Stimulated activated CD8-positive, alpha-beta memory T cell treated with anti-CD3 and anti-CD28 coated beads, Interleukin-7, amount 100 ng/mL, for 4 hours (primary cell): ENCODE measurements around the gene LPCAT4.
A peak's percentile ranks its signal among the peaks of the same experiment; 100 is the strongest.
"Not testable (repeated sequence)": the region's sequence is repeated elsewhere in the genome, so short reads cannot be mapped to it uniquely, and the experiment has no call there.

Experiments used
- DNase-seq, 2 donors: peaks; one replicate each; pipeline ENCODE4 v3.0.0-alpha.2; 2020; ENCODE audit warnings: low read depth in 2 of 2

LPCAT4 gene, protein sequence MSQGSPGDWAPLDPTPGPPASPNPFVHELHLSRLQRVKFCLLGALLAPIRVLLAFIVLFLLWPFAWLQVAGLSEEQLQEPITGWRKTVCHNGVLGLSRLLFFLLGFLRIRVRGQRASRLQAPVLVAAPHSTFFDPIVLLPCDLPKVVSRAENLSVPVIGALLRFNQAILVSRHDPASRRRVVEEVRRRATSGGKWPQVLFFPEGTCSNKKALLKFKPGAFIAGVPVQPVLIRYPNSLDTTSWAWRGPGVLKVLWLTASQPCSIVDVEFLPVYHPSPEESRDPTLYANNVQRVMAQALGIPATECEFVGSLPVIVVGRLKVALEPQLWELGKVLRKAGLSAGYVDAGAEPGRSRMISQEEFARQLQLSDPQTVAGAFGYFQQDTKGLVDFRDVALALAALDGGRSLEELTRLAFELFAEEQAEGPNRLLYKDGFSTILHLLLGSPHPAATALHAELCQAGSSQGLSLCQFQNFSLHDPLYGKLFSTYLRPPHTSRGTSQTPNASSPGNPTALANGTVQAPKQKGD

DNA sequence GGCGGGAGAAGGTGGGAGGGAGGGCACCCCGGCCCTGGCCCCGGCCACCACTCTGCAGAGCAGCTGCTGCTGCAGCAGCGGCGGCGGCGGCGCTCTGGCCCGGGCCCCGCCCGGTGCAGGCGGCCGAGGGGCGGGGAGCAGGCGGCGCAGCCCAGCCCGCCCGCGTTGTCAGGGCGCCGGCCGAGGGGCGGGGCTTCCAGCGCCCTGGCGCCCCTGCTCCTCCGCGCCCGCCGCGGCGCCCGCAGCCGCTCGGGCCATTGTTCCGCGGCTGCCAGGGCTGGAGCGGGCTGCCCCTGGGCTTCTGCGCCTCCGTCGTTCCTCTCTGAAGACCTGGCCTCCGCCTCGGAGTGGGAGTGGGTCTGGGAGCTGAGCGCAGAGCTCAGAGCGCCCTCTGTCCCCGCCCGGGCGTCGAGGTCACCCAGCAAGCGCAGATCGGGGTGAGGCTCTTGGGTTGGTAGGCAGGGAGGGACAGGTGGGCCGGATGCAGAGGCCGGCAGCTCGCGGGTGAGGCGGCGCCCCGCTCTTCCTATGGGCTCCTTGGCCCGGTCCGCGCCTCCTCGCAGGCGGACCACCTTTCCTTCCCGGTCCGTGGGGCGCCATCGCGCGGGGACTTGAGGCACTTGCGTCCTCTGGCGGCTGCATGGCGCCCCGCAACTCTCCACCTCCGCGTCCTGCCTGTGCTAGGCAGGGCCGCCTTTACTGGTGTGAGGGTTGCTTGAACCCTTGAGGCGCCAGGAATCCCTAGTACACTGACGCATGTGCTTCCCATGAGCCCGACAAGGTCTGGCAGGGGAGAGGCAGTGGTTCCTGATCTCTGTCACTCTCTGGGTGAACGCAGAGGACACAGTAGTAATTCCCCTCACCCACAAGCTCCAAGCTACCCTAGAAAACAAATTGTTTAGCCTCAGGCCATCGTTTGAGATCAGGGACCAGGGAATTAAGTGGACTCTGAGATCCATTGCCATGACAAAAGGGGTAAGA lies at the start of gene LPCAT4:
Gene LPCAT4, minus strand, starts transcription at position 96 of the 981 bp plus-strand sequence. CDS start 96 bp downstream, outside the sequence.
- DNase-seq, result peak; percentile 77 to 83

DNA sequence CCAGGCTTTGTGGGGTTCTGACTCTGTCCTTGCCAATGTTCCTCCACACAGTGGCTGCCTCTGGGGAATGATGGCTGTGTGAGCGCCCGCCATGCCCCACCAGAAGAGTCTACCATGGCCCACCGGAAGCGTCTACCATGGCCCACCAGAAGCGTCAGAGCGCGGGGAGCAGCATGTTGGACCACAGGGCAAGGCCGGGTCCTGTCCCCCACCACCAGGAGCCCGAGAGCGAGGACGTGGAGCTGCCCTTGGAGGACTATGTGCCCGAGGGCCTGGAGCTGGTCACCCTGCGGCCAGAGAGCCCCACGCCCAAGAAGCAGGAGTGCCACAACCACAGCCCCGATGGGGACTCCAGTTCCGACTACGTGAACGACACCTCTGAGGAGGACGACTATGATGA lies 42.5 kb upstream of the LPCAT4 start:
- not testable (repeated sequence) for DNase-seq

DNA sequence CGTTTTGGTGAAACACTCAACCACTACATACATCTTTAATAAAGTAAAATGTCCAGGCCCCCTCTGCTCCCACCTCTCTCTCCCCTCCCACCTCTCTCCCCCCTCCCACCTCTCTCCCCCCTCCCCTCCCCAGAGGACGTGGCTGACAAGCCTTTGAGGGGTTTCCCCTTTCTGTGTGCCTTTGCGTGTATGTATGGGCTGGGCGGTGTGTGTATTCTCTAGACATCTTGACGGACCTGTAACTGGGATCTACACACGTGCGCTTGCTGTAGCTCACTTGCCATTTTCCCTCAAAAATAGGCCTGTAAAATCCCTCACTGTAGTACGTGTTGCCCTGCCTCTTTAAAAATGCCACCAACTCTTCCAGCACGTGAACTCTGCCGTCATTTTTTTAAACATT lies 42.0 kb upstream of the LPCAT4 start:
- DNase-seq, result not testable (repeated sequence)

DNA sequence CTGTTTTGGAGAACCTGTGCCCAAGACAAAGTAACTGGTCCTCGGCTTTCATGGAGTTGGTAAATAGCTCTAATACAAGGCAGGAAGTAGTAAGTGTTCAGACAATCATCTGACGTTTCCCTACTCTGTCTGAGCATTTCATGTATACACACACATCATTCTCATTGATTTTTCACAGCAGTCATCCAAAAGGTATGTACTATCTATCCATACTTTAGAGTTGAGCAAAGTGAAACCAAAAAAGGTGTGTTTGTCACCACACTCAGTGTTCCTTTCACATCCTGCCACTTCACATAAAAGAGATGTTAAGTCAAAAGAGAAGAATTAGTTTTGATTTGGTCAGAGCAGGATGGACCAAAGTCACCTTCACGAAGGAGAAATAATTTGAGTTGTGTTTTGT lies 36.9 kb upstream of the LPCAT4 start:
- DNase-seq, result not testable (repeated sequence)

DNA sequence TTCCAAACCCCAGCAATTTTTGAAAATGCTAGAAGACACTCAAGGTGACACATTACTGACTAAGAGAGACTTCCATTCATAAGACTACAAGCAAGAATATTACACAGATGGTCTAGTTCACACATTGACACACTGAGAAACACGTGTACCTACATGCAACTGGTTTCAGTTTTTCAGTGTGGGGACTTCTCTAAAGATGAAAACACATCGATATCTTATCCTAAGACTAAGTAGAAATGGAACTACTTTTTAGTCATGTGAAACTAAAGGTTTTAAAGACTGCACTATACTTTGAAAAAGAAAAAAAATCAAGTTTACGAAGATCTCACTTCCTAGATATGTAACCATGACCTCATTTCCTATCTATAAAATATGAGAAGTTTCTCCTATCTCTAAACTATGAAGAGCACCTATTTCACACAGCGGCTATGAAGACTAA lies 36.2 kb upstream of the LPCAT4 start:
- DNase-seq, result not testable (repeated sequence)

DNA sequence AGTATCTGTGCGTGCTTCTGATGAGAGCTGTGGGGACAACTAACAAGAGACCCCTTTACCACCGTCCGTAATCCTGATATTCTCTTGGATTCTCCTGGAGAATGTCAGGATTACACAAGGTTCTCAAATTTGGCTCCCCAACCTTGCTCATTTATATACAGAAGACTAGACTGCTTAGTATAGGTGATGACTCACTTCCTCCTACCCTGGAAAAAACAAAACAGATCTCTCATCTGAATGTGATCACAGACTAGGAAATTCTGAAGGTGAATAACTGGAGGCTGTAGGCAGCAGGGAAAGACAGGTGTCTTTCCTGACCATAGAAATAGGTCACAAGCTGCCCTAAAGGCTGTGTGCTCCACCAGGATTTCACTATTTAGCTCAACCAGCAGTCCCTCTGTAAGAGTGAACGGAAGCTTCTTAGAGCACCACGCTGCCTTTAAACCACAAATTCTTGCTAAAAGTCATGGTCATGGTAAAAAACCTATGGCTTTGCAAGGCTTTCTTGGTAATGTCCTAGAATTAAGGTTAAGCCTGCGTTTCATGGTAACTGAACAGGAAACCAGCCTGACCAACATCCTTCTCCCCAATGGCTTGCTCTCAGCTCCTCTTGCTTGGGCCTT lies 30.8 kb upstream of the LPCAT4 start:
- not testable (repeated sequence) for DNase-seq

DNA sequence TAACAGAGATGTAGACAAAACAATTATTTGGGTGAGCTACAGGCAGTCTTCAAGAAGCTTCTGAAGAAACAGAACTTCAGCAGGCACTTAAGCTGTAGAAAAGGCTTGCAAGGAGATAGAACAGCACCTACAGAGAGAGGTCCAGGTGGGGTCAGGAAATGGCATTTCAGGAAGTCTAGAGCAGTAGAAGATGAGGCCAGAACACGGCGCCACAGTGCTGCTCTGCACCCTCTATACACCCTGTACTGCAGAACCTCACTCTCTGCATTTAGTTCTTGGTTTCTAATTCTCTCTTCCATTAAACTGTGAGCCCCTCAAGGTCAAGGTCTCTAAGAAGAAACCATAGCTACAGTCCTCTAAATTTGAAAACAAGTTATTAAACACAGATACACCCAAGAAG lies 26.0 kb upstream of the LPCAT4 start:
- DNase-seq, result not testable (repeated sequence)

DNA sequence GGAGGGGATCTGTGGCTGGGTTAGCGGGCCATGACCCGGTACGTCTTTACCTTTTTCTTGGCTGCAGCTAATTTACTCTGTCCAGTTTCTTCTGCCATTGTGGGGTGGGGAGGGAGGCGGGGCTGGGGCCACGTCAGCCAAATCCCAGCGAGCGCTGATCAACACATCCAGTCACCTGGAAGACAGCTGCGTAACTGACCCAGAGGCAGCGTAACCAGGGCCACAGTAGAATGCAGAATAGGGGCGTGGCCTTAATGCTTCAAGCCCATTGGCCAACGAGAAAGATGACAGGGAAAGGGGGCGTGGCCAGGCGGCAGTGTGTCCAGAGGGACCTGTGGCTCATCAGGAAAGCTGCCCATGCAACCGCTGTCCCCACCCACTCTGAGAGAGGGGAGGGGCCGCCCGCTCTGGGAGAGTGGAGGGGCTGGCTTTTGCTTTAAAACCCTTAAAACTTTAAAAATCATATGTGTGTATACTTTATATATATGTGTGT lies 22.6 kb upstream of the LPCAT4 start:
- not testable (repeated sequence) for DNase-seq

DNA sequence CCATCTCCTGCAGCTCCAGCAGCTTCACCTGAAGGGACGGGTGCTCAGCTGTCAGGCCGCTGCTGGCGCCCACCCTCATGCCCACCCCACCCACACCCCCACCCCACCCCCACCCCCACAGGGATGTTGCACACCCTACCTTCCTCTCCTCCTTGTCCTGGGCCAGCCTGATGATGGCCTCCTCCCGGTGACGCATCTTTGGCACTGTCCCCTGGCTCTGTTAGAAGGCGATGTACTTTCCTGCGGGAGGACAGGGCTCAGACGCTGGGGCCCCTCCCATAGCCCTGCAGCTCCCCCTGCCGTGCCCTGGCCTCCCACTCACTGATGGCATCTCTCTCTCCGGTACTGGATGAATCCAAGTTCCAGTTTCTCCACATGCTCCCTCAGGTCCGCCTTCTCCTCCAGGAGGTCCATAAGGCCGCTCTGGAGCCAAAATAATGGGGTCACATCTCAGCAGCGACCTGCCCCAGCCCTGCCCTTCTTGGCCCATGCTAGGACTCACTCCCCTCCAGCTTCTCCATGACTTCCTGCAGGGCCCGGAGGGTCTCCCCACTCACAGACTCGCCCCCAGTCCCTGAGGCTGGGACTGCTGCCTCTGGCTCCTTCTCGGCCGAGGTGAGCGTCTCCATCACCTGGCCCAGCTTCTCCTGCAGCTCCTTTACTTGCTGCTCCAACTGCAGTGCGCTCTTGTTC lies 15.0 kb upstream of the LPCAT4 start:
- not testable (repeated sequence) for DNase-seq

DNA sequence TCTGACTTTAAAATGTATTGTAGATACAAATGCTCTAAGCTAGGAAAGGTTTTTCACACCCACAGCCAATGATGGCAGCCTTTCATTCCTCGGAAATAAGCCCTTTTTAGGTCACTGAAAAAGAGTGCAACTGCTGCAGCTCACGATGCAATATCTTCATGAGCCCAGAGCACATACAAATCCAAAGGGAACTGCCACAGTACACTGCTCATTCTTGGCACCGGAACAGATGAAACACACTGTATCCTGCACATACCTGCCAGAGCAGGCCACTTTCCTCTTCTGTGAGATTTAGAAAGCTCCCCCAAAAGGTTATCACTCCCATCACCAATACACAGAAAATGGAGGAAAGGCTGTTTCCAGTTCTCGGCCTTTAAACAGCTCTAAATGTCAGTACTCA lies 13.5 kb upstream of the LPCAT4 start:
- not testable (repeated sequence) for DNase-seq

DNA sequence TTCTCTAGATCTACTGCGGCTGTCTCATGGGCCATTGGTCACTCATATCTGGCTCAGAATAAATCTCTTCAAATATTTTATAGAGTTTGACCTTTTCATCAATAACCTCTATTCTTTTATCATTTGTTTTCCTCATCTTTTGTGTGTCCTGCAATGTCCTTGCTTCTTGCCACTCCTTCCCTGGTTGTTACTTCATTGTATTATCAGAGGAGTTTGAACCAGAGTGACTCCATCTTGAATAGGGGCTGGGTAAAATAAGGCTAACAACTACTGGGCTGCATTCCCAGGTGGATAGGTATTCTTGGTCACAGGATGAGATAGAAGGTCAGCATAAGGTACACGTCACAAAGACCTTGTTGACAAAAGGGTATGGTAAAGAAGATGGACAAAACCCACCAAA lies 9.9 kb upstream of the LPCAT4 start:
- no peak for DNase-seq

DNA sequence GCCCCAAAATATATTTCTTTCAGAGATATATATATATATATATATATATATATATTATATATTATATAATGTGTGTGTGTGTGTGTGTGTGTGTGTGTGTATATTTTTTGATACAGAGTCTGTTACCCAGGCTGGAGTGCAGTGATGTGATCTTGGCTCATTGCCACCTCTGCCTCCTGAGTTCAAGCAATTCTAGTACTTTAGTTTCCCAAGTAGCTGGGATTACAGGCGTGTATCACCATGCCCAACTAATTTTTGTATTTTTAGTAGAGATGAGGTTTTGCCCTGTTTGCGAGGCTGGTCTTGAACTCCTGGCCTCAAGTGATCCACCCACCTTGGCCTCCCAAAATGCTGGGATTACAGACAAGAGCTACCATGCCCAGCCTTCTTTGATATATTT lies 8.5 kb upstream of the LPCAT4 start:
- DNase-seq, result not testable (repeated sequence)

DNA sequence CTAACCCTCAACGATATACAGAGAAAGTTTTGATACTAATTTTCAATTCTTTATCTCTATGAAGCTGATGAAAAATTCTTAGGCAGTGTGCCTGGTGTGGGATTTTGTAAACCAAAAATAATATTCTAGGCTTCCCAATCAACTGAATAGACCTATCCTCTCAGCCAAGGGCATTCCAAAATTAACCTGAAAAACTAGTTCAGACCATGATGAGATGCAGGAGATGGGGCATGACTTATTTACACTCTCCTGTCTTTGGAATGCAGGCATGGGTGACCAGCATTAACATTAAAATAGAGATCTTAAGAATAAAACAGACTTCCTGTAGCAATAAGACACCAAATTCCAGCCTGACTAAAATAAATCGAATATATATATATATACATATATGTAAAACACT lies 7.8 kb upstream of the LPCAT4 start:
- no peak for DNase-seq

DNA sequence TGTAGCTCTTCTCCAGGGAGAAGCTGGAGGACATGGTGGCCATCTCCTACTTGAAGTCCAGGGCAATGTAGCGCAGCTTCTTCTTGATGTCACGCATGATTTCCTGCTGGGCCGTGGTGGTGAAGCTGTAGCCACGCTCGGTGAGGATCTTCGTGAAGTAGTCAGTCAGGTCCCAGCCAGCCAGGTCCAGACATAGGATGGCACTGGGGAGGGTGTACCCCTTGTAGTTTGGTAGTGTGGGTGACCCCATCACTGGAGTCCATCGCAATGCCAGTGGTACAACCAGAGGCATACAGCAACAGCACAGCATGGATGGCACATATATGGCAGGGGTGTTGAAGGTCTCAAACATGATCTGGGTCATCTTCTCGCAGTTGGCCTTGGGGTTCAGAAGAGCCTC lies 7.0 kb upstream of the LPCAT4 start:
- no peak for DNase-seq

DNA sequence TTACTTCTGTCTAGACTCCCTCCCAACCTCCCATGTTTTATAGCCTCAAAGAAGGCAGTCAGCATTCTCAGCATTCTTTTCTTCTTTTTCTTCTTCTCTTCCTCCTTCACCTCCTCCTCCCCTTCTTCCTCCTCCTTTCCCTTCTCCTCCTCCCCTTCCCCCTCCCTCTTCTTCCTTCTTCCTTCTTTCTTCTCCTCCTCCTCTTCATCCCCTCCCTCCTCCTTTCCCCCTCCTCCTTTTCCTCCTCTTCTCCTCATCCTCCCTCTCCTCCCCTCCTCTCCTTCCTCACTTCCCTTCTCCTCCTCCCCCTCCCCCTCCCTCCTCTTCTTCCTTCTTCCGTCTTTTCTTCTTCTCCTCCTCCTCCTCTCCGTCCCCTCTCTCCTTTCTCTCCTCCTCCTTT lies 3.6 kb upstream of the LPCAT4 start:
- DNase-seq, result no peak

DNA sequence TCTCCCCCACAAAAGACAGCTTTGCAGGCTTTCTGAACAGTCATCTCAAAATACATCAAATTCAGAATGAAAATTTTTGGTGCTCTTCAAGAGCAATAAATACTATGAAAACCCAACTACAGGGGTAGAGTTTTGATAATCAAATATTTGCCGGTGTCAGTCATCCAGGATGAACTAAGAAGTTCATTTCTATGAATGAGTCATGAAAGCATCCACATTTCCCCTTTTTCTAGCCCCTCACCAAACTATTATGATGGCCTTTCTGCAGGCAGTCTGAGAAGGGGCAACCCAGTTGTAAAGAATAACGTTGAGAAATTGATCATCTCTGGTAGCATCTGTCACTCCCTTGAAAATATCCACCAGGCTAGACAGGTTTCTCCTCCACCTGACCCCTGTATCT lies 3.1 kb upstream of the LPCAT4 start:
- no peak for DNase-seq

DNA sequence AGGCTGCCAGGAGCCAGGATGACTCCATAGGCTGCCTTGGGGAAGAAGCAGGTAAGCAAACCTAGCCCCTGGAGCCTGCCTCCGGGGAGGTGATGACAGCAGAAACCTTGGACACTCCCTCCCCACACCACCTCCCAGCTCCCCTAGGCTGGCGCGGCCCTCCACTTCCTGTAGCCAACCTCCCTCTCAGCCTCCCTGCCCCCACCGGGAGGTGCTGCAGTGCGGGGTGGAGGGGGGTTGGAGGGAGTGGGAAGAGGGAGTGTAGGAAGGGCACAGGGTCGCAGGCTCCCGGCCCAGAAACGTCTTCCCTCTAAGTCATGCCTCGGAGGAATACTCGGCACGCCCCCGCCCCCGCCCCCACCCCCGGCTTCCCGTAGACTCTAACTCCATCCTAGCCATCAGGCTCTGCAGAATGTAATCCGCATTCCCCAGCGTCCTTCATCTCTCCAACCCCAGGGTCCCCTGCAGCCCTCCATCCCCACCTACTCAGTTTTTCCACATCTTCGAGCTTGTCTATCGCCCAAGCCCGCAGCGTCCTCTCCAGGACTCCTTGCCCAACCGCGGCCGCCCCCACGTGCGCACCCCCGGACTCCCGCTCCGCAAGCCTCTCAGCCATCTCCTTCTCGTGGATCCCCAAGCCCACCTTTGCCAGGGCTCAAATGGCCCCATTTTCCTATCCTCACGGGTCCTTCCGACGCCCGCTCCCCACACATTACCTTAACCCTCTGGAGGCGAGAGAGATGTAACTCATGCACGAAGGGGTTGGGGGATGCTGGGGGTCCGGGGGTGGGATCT lies 528 bp downstream of the LPCAT4 start:
- DNase-seq, result peak in 1 of 2 donors; percentile 45

DNA sequence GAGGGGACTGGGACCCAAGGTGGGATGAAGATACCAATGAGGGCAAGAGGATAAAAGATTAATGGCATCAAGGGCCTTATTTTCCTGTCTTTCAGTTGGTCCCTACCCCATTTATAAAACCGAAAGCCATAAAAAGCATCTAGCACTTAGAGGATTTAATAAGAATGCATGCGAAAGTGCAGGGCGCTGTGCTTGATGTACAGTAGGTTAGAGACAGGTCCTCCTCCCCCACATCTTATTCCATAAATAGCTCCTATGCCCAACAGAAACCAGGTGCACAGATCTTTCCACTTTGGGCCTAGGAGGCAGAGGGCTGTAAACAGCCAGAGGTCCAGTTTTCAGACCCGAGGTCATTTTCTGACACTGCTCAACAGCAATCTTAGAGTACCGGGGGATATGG lies 1.2 kb downstream of the LPCAT4 start:
- no peak for DNase-seq

DNA sequence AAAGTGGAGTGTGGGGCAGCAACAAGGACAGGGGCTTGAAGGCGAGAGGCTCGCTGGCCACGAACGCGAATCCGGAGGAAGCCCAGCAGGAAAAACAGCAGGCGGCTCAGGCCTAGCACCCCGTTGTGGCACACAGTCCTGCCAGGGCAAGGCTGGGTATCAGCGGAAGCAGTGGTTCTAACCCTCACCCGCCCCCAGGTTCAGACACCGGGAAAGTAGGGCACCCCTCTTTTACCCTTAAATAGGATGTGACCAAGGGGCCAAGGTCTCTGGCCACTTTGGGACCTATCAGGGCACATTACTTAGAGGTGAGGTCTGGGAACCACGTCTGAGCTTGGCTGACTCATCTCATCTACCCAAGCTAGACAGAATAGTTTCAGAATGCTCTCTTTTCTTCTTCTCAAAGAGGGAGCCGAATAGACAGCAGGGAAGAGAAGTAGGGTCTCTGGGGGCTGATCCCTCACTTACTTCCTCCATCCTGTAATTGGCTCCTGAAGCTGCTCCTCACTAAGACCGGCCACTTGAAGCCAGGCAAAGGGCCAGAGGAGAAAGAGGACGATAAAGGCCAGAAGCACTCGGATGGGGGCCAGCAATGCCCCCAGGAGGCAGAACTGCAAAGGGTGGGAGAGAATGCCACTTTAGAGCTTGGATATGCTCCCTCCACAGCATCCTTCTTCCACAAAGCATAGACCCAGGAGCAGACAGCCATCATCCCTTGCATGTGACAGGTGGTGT lies 1.7 kb downstream of the LPCAT4 start:
- peak in 1 of 2 donors; percentile 4 for DNase-seq
